OCI-LY3 (cell line): ENCODE measurements around the gene EBP.

Experiments
- H2AFZ ChIP-seq: fragments of 200-600, 300-600 bp; shearing (Covaris generic); 2 replicates; pipeline ENCODE4 v1.6.0; 2014; ENCODE audit warnings: antibody characterized with exemption, low read depth, low read length
- H3K27ac ChIP-seq: fragments of 200-600, 300-600 bp; sonication (generic); 2 replicates; pipeline ENCODE4 v1.5.1; 2014; ENCODE audit warnings: mild to moderate bottlenecking, low read length, moderate library complexity, mixed read lengths
- H3K27me3 ChIP-seq: fragments of 200-600, 300-600 bp; sonication (generic); 2 replicates; pipeline ENCODE4 v1.6.1; 2014; ENCODE audit warnings: low read depth, low read length, mixed read lengths
- H3K36me3 ChIP-seq: fragments of 200-600, 300-600 bp; sonication (generic); replicated peaks from 2 replicates; pipeline ENCODE3; 2014; ENCODE audit warnings: low read depth, low read length, mixed read lengths
- H3K4me1 ChIP-seq: fragments of 300-600, 200-600 bp; sonication (generic); 2 replicates; pipeline ENCODE4 v1.6.1; 2014; ENCODE audit warnings: low read length, mixed read lengths
- H3K4me2 ChIP-seq: fragments of 200-600, 300-600 bp; sonication (generic); 2 replicates; pipeline ENCODE4 v1.6.1; 2014; ENCODE audit warnings: low read length, mixed read lengths
- H3K4me3 ChIP-seq: fragments of 300-600, 200-600 bp; sonication (generic); 2 replicates; pipeline ENCODE4 v1.5.1; 2014; ENCODE audit warnings: antibody characterized with exemption, mild to moderate bottlenecking, low read length, moderate library complexity
- H3K79me2 ChIP-seq: fragments of 300-600, 200-600 bp; shearing (Covaris generic); 2 replicates; pipeline ENCODE4 v1.6.1; 2014; ENCODE audit warnings: mild to moderate bottlenecking, low read length, mixed read lengths
- H3K9ac ChIP-seq: fragments of 300-600, 200-600 bp; shearing (Covaris generic); 2 replicates; pipeline ENCODE4 v1.6.0; 2014; ENCODE audit warnings: mild to moderate bottlenecking, low read length, moderate library complexity
- H3K9me3 ChIP-seq: fragments of 200-600, 300-600 bp; shearing (Covaris generic); 2 replicates; pipeline ENCODE4 v1.6.1; 2014; ENCODE audit warnings: low read length, mixed read lengths; ENCODE audit not compliant: insufficient read depth
- H4K20me1 ChIP-seq: fragments of 200-600, 300-600 bp; sonication (generic); 2 replicates; pipeline ENCODE4 v1.6.1; 2016; ENCODE audit warnings: low read length, mixed read lengths; ENCODE audit not compliant: insufficient read depth
- EZH2phosphoT487 ChIP-seq: fragments of 200-600 bp; shearing (Covaris generic); IDR thresholded peaks from 2 replicates; pipeline ENCODE4 v1.6.1; 2018; ENCODE audit warnings: antibody characterized with exemption, mixed run types, low read depth
- TF ChIP-seq, protein P1 (sequence below): fragments of 200-600, 300-600 bp; sonication (generic); IDR thresholded peaks from 2 replicates; pipeline ENCODE4 v1.5.1; 2014; ENCODE audit warnings: antibody characterized with exemption, low read length, low read depth

The EBP gene

DNA sequence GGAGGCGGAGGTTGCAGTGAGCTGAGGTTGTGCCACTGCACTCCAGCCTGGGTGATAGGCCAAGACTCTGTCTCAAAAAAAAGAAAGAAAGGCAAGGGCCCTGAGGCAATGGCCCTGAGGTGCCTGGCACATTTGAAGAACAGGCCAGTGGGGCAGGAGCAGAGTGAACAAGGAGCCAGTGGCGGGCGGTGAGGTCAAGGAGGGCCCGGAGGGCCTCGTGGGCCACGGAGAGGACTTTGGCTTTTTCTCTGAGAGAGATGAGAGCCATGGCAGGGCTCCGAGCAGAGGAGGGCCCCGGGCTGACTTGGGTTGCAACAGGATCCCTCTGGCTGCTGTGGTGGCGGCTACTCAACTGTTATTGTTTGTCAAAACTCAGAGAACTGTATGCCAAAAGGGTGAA is 32.3 kb upstream of the EBP start:
- Histone ChIP-seq H3K9me3 (no peaks in the 10 kb centered on the region), H3K9ac (no peak overlapping the region), H3K4me1 (no peaks in the 10 kb centered on the region), H3K27ac (no peak overlapping the region), H3K4me3 (no peak overlapping the region), H3K4me2 (no peak overlapping the region), H2AFZ (no peak overlapping the region), H4K20me1 (no peaks in the 10 kb centered on the region), H3K36me3 (peaks cover 8% of the 10 kb centered on the region), H3K27me3 (no peaks in the 10 kb centered on the region), H3K79me2 (no peaks in the 10 kb centered on the region)
- TF ChIP-seq, protein P1, sequence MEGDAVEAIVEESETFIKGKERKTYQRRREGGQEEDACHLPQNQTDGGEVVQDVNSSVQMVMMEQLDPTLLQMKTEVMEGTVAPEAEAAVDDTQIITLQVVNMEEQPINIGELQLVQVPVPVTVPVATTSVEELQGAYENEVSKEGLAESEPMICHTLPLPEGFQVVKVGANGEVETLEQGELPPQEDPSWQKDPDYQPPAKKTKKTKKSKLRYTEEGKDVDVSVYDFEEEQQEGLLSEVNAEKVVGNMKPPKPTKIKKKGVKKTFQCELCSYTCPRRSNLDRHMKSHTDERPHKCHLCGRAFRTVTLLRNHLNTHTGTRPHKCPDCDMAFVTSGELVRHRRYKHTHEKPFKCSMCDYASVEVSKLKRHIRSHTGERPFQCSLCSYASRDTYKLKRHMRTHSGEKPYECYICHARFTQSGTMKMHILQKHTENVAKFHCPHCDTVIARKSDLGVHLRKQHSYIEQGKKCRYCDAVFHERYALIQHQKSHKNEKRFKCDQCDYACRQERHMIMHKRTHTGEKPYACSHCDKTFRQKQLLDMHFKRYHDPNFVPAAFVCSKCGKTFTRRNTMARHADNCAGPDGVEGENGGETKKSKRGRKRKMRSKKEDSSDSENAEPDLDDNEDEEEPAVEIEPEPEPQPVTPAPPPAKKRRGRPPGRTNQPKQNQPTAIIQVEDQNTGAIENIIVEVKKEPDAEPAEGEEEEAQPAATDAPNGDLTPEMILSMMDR = no peak
- TF ChIP-seq EZH2phosphoT487 = no peak

DNA sequence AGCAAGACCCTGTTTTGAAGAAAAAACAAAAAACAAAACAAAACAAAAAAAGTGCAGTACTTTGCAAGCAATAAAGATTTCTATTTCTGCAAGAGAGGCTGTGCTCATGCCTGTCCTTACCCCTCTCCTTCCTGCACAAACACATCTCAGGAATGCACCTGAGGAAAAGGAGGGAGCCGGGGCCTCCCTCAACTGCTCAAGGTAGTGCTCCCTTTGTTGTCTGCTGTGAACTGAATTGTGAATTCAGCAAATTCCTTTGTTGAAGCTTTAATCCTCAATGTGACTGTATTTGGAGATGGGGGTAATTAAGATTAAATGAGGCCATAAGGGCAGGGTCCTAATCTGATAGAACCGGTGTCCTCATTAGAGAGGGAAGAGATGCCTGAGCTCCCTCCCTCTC is 31.7 kb upstream of the EBP start:
- H3K9me3 ChIP-seq = no peaks in the 10 kb centered on the region
- H3K79me2 ChIP-seq = no peaks in the 10 kb centered on the region
- no peak overlapping the region for H3K4me3 ChIP-seq
- no peak for TF ChIP-seq EZH2phosphoT487
- TF ChIP-seq, protein P1 = no peak
- no peak overlapping the region for H3K27ac ChIP-seq
- peaks cover 8% of the 10 kb centered on the region for H3K36me3 ChIP-seq
- no peaks in the 10 kb centered on the region for H3K27me3 ChIP-seq
- no peak overlapping the region for H3K4me2 ChIP-seq
- no peaks in the 10 kb centered on the region for H3K4me1 ChIP-seq
- H3K9ac ChIP-seq = no peak overlapping the region
- H4K20me1 ChIP-seq = no peaks in the 10 kb centered on the region
- H2AFZ ChIP-seq = no peak overlapping the region

DNA sequence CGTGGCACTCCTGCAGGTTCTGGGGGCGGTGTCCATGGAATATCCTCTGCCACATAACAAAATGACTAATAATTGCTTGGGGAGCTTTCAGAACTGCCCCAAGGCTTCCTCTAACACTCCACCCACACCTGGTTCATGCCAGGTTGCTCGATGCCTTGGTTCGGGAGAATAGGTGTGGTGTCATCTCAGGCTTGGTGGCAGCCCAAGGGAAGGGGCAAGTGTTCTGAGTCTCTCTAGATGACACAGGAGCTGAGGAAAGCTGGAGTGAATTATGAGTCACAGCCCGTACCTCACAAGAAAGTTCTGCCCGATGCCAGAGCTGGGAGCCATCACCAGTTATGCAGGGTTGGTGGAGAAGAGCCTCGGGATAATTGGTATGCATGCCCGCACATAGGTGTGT is 30.9 kb upstream of the EBP start:
- Histone ChIP-seq H3K27me3 (no peaks in the 10 kb centered on the region), H3K9me3 (no peaks in the 10 kb centered on the region), H3K79me2 (no peaks in the 10 kb centered on the region), H3K4me1 (no peaks in the 10 kb centered on the region), H3K4me2 (no peak overlapping the region), H4K20me1 (no peaks in the 10 kb centered on the region), H3K4me3 (no peak overlapping the region), H3K9ac (no peak overlapping the region), H3K27ac (no peak overlapping the region), H2AFZ (no peak overlapping the region), H3K36me3 (peaks cover 7% of the 10 kb centered on the region)
- no peak for TF ChIP-seq EZH2phosphoT487
- TF ChIP-seq, protein P1 = no peak

DNA sequence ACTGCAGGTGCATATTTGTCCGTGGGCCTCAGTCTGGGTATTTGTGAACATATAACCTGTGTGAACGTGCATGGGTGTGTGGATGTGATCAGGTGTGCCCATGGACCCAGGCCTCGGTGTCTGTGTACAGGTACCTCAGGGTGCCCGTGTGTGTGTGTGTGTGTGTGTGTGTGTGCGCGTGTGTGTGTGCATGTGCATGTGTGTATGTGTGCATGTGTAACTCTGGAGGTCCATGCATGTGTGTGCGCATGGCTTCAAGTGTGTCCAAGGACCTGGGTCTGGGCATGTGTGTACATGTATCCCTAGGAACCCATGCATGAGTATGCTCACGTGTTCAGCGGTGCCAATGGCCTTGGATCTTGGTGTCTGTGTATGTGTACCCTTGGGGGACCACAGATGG is 29.8 kb upstream of the EBP start:
- no peak overlapping the region for H3K4me2 ChIP-seq
- no peak overlapping the region for H3K9ac ChIP-seq
- no peaks in the 10 kb centered on the region for H3K4me1 ChIP-seq
- no peaks in the 10 kb centered on the region for H3K9me3 ChIP-seq
- no peak overlapping the region for H3K4me3 ChIP-seq
- H3K27ac ChIP-seq = no peak overlapping the region
- TF ChIP-seq EZH2phosphoT487 = no peak
- TF ChIP-seq, protein P1 = no peak
- H2AFZ ChIP-seq = no peak overlapping the region
- no peaks in the 10 kb centered on the region for H3K79me2 ChIP-seq
- H4K20me1 ChIP-seq = no peaks in the 10 kb centered on the region
- H3K36me3 ChIP-seq = peaks cover 3% of the 10 kb centered on the region
- H3K27me3 ChIP-seq = no peaks in the 10 kb centered on the region
